ENCODE data around the gene MYL5. TPM values are rescaled to one million over a fixed set of nuclear protein-coding genes. Genes with fewer than 3 reads are reported as not detected.

The MYL5 gene
- total and polyA plus RNA-seq, 4 donors: 2.4 to 5.0 (median 4.7) TPM

- Histone ChIP-seq H3K4me3 (ENCODE audit: low read depth in 1 of 3, low read length in 3 of 3) (no peak overlapping the region), H3K4me1 (ENCODE audit: control insufficient read depth in 4 of 4, insufficient read depth in 4 of 4, low read length in 3 of 4) (peaks cover 6 to 28% (median 18%) of the 10 kb centered on the region in 4 donors), H3K27me3 (ENCODE audit: control insufficient read depth in 4 of 4, insufficient read depth in 4 of 4, low read length in 3 of 4) (no peaks in the 10 kb centered on the region), H3K27ac (ENCODE audit: low read depth in 1 of 2, low read length in 2 of 2) (no peak overlapping the region), H3K9ac (ENCODE audit: low read depth in 1 of 2, low read length in 2 of 2) (no peak overlapping the region), H3K9me3 (ENCODE audit: control insufficient read depth in 4 of 4, low read length in 3 of 4) (no peaks in the 10 kb centered on the region), H3K36me3 (ENCODE audit: control insufficient read depth in 4 of 4, insufficient read depth in 3 of 4, low read depth in 1 of 4, low read length in 3 of 4) (no peaks in the 10 kb centered on the region)
- no peak for TF ChIP-seq FOXA2 (IDR thresholded peaks at IDR 0.05)
- DNase-seq (ENCODE audit: low spot score): no peak
- WGBS: 92% methylated on average over 11 of the region's 11 CpGs
Observed at GRCh38 chr4:707929-708630, 33.7 kb downstream of the MYL5 start.

GRCh38 chr4:708631-708933, 34.2 kb downstream of the MYL5 start:
- no peak overlapping the region for H3K4me3 ChIP-seq (ENCODE audit: low read depth in 1 of 3, low read length in 3 of 3)
- no peaks in the 10 kb centered on the region for H3K27me3 ChIP-seq (ENCODE audit: control insufficient read depth in 4 of 4, insufficient read depth in 4 of 4, low read length in 3 of 4)
- WGBS: 81% methylated on average over 6 of the region's 6 CpGs
- DNase-seq (ENCODE audit: low spot score): no peak
- H3K9me3 ChIP-seq (ENCODE audit: control insufficient read depth in 4 of 4, low read length in 3 of 4): no peaks in the 10 kb centered on the region
- TF ChIP-seq JUND (IDR thresholded peaks at IDR 0.05) (no peak), TAF1 (conservative IDR thresholded peaks at IDR 0.05) (no peak), REST (IDR thresholded peaks at IDR 0.05) (no peak), HNF4A (conservative IDR thresholded peaks at IDR 0.05) (no peak), HNF4G (IDR thresholded peaks at IDR 0.05) (no peak), MAX (IDR thresholded peaks at IDR 0.05) (no peak), RAD21 (IDR thresholded peaks at IDR 0.05) (no peak), GABPA (IDR thresholded peaks at IDR 0.05 in 1 of 2, conservative IDR thresholded peaks at IDR 0.05 in 1 of 2) (no peak), EGR1 (IDR thresholded peaks at IDR 0.05; ENCODE audit: low read depth in 2 of 2) (no peak), ZBTB33 (IDR thresholded peaks at IDR 0.05) (no peak), NR2F2 (IDR thresholded peaks at IDR 0.05) (no peak)
- H3K9ac ChIP-seq (ENCODE audit: low read depth in 1 of 2, low read length in 2 of 2): no peak overlapping the region
- H3K27ac ChIP-seq (ENCODE audit: low read depth in 1 of 2, low read length in 2 of 2): no peak overlapping the region
- H3K36me3 ChIP-seq (ENCODE audit: control insufficient read depth in 4 of 4, insufficient read depth in 3 of 4, low read depth in 1 of 4, low read length in 3 of 4): no peaks in the 10 kb centered on the region
- peaks cover 6 to 28% (median 18%) of the 10 kb centered on the region in 4 donors for H3K4me1 ChIP-seq (ENCODE audit: control insufficient read depth in 4 of 4, insufficient read depth in 4 of 4, low read length in 3 of 4)

GRCh38 chr4:709348-709747, 35.0 kb downstream of the MYL5 start:
- DNase-seq (ENCODE audit: low spot score): no peak
- no peaks in the 10 kb centered on the region for H3K36me3 ChIP-seq (ENCODE audit: control insufficient read depth in 4 of 4, insufficient read depth in 3 of 4, low read depth in 1 of 4, low read length in 3 of 4)
- H3K9me3 ChIP-seq (ENCODE audit: control insufficient read depth in 4 of 4, low read length in 3 of 4): no peaks in the 10 kb centered on the region
- H3K9ac ChIP-seq (ENCODE audit: low read depth in 1 of 2, low read length in 2 of 2): no peak overlapping the region
- H3K27me3 ChIP-seq (ENCODE audit: control insufficient read depth in 4 of 4, insufficient read depth in 4 of 4, low read length in 3 of 4): no peaks in the 10 kb centered on the region
- WGBS: 96% methylated on average over 6 of the region's 6 CpGs
- H3K4me1 ChIP-seq (ENCODE audit: control insufficient read depth in 4 of 4, insufficient read depth in 4 of 4, low read length in 3 of 4): peaks cover 6 to 32% (median 18%) of the 10 kb centered on the region in 4 donors
- no peak overlapping the region for H3K27ac ChIP-seq (ENCODE audit: low read depth in 1 of 2, low read length in 2 of 2)
- H3K4me3 ChIP-seq (ENCODE audit: low read depth in 1 of 3, low read length in 3 of 3): no peak overlapping the region
- TF ChIP-seq RXRA (IDR thresholded peaks at IDR 0.05) (no peak), NR2F2 (IDR thresholded peaks at IDR 0.05) (no peak), YY1 (IDR thresholded peaks at IDR 0.05) (no peak), RAD21 (IDR thresholded peaks at IDR 0.05) (no peak), TAF1 (conservative IDR thresholded peaks at IDR 0.05) (no peak), HNF4A (conservative IDR thresholded peaks at IDR 0.05) (no peak), EGR1 (IDR thresholded peaks at IDR 0.05; ENCODE audit: low read depth in 2 of 2) (no peak), REST (IDR thresholded peaks at IDR 0.05) (no peak), ATF3 (IDR thresholded peaks at IDR 0.05) (no peak), CTCF (IDR thresholded peaks at IDR 0.05; ENCODE audit: low read depth, low read length, missing input control) (no peak)

Data from liver (tissue), 9 donors.